ENCODE measurements around the gene PLEKHA7.

GRCh38 chr11:16772141-16772512, 242.1 kb downstream of the PLEKHA7 start:
- no peak for TF ChIP-seq JUN (CRISPR knock-in tag; IDR thresholded peaks at IDR 0.05)
- no peak for TF ChIP-seq CREB1 (CRISPR knock-in tag; IDR thresholded peaks at IDR 0.05)
- TF ChIP-seq FOXJ3 (CRISPR knock-in tag; IDR thresholded peaks at IDR 0.05; ENCODE audit: borderline replicate concordance) = no peak
- TF ChIP-seq CTCF (IDR thresholded peaks at IDR 0.05) = no peak
- TF ChIP-seq NR2C2 (CRISPR knock-in tag; IDR thresholded peaks at IDR 0.05) = no peak
- no peak for TF ChIP-seq USF1 (CRISPR knock-in tag; IDR thresholded peaks at IDR 0.05)
- TF ChIP-seq ESRRA (CRISPR knock-in tag; IDR thresholded peaks at IDR 0.05; ENCODE audit: borderline replicate concordance) = no peak
- TF ChIP-seq MAX (CRISPR knock-in tag; IDR thresholded peaks at IDR 0.05) = no peak
- TF ChIP-seq FOXP1 (CRISPR knock-in tag; IDR thresholded peaks at IDR 0.05; ENCODE audit: borderline replicate concordance) = no peak
- no peak for TF ChIP-seq MLX (CRISPR knock-in tag; IDR thresholded peaks at IDR 0.05)

All from WTC11 (cell line).